Measurements from ENCODE around the gene ATP5F1A.

The ATP5F1A gene

GRCh38 chr18:46040033-46040746 is 57.9 kb downstream of the ATP5F1A start:
- no peaks in the 10 kb centered on the region for H3K4me1 Mint-ChIP-seq
- no peak overlapping the region for H3K27ac Mint-ChIP-seq
- no peak for TF ChIP-seq CTCF (IDR thresholded peaks at IDR 0.05; ENCODE audit: unreplicated experiment in 3 of 3)
- H3K4me3 Mint-ChIP-seq = no peak overlapping the region
- no peaks in the 10 kb centered on the region for H3K27me3 Mint-ChIP-seq (ENCODE audit: low read depth)
- peaks cover 12% of the 10 kb centered on the region for H3K36me3 Mint-ChIP-seq (ENCODE audit: low read depth)
- peaks cover 6% of the 10 kb centered on the region for H3K9me3 Mint-ChIP-seq

- Mint-ChIP-seq H3K36me3 (ENCODE audit: low read depth) (peaks cover 17% of the 10 kb centered on the region), H3K4me3 (no peak overlapping the region), H3K27ac (no peak overlapping the region), H3K27me3 (ENCODE audit: low read depth) (no peaks in the 10 kb centered on the region), H3K4me1 (no peaks in the 10 kb centered on the region), H3K9me3 (no peaks in the 10 kb centered on the region)
- TF ChIP-seq CTCF (IDR thresholded peaks at IDR 0.05; ENCODE audit: unreplicated experiment in 3 of 3) = no peak
These were observed 60.4 kb downstream of the ATP5F1A start for GRCh38 chr18:46037512-46038305.

GRCh38 chr18:46035696-46036680 is 62.1 kb downstream of the ATP5F1A start:
- Mint-ChIP-seq H3K36me3 (ENCODE audit: low read depth) (peaks cover 20% of the 10 kb centered on the region), H3K27me3 (ENCODE audit: low read depth) (no peaks in the 10 kb centered on the region), H3K9me3 (no peaks in the 10 kb centered on the region), H3K4me3 (no peak overlapping the region), H3K27ac (no peak overlapping the region), H3K4me1 (no peaks in the 10 kb centered on the region)
- TF ChIP-seq CTCF (IDR thresholded peaks at IDR 0.05; ENCODE audit: unreplicated experiment in 3 of 3) = no peak

GRCh38 chr18:46034230-46034629 is 63.9 kb downstream of the ATP5F1A start:
- Mint-ChIP-seq H3K36me3 (ENCODE audit: low read depth) (peaks cover 25% of the 10 kb centered on the region), H3K4me1 (no peaks in the 10 kb centered on the region), H3K9me3 (no peaks in the 10 kb centered on the region), H3K27me3 (ENCODE audit: low read depth) (peaks cover 10% of the 10 kb centered on the region), H3K27ac (no peak overlapping the region), H3K4me3 (no peak overlapping the region)
- no peak for TF ChIP-seq CTCF (IDR thresholded peaks at IDR 0.05; ENCODE audit: unreplicated experiment in 3 of 3)

GRCh38 chr18:46031741-46032140 is 66.4 kb downstream of the ATP5F1A start:
- H3K27ac Mint-ChIP-seq = no peak overlapping the region
- peaks cover 28% of the 10 kb centered on the region for H3K36me3 Mint-ChIP-seq (ENCODE audit: low read depth)
- TF ChIP-seq CTCF (IDR thresholded peaks at IDR 0.05; ENCODE audit: unreplicated experiment in 3 of 3) = no peak
- H3K4me1 Mint-ChIP-seq = peaks cover 7% of the 10 kb centered on the region
- H3K9me3 Mint-ChIP-seq = peaks cover 5% of the 10 kb centered on the region
- no peak overlapping the region for H3K4me3 Mint-ChIP-seq
- H3K27me3 Mint-ChIP-seq (ENCODE audit: low read depth) = peaks cover 23% of the 10 kb centered on the region

Data from nephron (organoid).